ENCODE data around the gene MAPKAPK5.
A peak's percentile ranks its signal among the peaks of the same experiment; 100 is the strongest.
"Not testable (repeated sequence)": the region's sequence is repeated elsewhere in the genome, so short reads cannot be mapped to it uniquely, and the experiment has no call there.

MAPKAPK5 gene

DNA sequence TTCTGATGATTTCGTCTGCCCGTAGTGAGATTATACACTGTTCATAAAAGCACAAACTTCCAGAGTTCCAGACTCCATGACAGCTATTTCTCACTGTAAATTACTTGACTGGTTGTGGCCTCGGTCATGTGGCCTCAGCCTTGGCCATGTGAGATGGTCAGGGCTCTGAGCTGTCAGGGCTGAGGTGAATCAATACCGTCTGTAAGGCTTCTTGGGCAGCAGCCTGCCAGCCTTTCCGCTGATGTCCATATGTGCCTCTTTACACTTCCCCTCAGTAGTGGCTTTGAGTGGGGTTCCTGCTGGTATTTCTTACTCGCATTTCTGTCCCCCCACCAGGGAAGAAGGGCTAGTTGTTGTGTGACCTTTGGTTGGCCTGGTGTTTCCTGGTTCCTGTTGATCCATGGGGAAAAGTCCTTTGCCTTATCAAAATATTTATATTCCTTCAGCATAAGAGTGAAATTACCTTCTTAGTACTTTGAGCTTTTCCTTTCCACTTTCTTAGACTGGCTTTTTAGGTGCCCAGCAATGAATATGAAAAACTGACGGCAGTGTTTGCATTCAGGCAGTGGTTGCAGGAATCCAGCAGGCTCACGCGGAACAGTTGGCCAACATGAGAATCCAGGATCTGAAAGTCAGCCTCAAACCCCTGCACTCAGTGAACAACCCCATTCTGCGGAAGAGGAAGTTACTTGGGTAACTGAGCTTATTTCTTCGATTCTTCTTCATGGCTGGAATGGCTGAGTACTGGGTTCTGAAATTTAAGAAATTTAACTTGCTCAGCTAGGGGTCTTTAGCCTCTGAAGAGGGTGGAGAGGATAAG is 46.1 kb downstream of the MAPKAPK5 start:
- peak in 1 of 2 donors; percentile 6 for DNase-seq

DNA sequence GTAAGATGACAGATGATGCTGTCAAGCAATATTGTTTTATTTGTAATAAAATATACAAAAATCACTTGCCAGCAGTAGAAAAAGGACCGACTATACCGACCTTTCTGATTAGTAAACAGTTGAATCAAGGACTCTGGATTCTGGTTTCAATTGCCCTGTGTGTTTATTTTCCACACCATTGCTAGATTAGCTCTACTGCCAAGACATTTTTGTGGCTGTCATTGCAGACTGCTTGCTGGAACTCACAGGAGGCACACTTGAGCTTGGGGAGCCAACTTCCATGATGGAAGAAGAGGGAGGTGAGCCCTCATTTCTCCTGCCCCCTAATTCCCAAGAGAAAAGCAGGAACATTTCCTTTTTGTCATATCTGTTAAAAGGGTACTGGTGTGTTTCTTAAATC is 51.3 kb downstream of the MAPKAPK5 start:
- no peak for DNase-seq

DNA sequence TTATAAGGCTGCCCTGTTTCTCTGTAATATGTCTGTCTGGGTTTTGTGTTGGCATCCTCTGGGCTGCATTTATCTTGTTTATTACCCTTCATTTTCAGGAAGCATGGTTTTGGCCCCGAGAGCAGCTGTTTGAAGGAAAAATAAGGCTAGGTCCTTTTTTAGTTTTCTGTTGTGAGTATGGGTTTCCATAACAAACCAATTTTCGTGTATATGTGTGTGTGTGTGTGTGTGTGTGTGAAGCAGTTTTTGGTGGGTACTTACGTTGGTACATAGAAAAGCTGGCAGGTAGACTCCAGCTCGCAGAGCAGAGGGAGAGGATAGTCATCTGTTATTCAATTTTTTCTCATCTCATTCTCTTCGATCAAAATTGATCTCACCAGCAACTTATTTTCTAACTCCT is 52.5 kb downstream of the MAPKAPK5 start:
- no peak for DNase-seq

DNA sequence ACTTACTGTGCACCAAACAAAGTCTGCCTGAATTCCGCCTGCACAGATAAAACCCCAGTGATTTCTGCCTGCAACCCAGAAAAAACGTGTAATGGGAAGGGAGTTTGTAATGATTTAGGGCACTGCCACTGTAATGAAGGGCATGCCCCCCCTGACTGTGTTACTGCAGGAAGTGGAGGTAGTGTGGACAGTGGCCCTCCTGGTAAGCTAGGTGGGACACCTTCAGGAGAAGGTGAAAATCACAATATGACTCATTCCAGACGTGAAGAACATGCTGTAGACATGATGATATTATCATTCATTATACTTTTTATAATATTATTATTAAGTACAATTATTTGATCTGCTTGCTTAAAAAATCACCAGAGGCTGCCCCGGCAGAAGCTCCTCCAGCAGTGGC is 59.2 kb downstream of the MAPKAPK5 start:
- no peak for DNase-seq

DNA sequence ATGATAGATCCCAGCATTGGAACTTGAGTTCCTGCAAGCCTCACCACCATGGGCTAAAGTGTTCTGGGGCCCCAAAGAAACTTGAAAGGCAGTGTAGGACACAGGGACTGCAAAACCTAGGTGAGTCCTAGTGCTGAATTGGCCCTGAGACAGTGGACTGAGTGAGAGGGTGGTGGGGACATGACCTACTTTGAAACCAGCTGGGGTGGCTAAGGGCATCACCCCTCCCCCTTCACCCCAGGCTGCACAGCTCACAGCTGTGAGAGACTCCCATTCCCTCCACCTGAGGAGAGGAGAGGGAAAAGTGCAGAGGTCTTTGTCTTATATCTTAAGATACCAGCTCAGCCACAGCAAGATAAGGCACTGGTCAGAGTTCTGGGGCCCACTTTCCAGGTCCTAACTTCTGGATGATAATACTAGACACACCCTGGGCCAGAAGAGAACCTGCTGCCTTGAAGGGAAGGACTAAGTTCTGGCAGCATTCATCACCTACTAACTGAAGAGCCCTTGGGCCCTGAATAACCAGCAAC is 62.5 kb downstream of the MAPKAPK5 start:
- DNase-seq, result no peak

DNA sequence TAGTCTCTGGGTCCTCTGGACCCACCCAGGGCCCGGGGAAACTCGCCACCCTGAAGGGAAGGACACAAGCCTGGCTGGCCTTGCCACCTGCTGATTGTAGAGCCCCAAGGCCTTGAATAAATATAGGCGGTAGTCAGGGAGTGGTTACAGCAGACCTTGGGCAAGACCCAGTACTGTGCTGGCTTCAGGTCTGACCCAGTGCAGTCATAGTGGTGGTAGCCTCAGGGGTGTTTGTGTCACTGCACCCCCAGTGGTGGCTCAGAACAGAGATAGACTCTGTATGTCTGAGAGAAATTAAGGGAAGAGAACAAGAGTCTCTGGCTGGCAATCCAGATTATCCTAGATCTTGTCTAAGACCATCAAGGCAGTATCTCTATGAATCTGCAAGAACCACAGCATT is 63.5 kb downstream of the MAPKAPK5 start:
- DNase-seq, result no peak

DNA sequence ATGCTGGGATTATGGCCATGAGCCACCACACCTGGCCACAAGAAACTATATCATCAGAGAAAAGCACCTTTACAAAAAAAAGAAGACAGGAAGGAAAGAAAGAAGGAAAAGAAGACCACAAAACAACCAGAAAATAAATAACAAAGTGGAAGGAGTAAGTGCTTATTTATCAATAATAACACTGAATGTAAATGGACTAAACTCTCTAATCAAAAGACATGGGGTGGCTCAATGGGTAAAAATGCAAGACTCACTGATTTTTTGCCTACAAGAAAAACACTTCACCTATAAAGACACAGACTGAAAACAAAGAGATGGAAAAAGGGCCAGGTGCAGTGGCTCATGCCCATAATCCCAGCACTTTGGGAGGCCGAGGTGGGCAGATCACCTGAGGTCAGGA is 65.7 kb downstream of the MAPKAPK5 start:
- no peak for DNase-seq

DNA sequence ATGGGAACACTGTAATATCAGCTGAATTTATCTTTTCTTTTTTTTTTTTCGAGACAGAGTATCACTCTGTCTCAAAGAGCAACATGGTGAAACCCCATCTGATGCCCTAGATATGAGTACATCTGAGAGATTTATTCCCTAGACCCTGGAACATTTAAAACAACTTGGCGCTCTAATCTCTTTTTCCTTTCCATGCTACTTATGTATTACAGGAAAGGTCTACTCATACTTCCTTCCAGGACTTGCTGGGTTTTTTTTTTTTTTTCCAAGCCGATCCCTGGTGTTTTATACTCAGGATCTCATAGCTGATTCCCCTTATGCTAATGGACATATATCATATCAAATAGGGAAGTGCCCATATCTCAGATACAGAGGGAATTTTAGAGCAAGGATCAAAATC is 83.1 kb downstream of the MAPKAPK5 start:
- DNase-seq, result no peak

DNA sequence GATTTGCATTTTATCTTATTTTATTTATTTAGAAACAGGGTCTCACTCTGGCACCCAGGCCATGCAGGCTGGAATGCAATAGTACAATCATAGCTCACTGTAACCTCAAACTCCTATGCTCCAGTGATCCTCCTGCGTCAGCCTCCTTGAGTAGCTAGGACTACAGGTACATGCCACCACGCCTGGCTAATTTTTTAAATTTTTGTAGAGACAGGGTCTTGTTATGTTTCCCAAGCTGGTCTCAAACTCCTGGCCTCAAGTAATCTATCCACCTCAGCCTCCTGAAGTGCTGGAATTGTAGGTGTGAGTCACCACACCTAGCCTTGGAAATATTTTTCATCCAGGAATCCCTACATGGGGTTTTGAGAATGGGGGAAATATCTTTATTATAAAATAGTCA is 84.6 kb downstream of the MAPKAPK5 start:
- no peak for DNase-seq

DNA sequence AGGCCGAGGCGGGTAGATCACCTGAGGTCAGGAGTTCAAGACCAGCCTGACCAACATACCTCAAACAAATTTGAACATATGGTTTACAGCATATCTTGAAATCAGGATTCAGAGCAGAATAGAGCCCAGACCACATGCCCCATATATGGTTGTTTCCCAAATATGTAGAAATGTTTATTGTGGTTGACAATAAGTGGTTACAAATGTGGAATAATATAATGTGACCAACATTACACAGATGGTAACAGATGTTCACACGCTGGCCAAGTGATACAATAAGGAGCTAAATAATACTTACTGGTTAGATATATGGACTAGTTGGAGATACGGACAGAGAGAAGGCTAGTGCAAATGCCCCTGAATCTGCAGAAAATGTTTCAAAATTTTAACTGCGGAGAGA is 85.3 kb downstream of the MAPKAPK5 start:
- no peak for DNase-seq

DNA sequence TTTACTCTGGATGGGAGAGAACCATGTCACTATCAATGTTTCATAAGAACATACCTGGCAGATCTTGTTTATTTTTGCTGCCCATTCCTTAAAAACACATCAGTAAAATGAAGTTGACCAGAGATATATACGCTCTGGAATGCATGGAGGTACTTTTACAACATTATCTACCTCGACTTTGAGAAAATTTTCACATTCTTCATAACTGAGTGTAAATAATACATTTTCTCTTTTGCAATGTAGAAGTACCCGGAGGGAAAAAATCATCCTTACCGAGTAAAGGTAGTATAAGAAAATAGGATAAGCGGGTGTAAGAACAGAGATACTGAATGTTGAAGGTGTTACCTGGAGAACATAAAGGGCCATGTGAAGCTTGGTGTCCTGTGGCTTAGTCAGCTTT is 90.2 kb downstream of the MAPKAPK5 start:
- no peak for DNase-seq

DNA sequence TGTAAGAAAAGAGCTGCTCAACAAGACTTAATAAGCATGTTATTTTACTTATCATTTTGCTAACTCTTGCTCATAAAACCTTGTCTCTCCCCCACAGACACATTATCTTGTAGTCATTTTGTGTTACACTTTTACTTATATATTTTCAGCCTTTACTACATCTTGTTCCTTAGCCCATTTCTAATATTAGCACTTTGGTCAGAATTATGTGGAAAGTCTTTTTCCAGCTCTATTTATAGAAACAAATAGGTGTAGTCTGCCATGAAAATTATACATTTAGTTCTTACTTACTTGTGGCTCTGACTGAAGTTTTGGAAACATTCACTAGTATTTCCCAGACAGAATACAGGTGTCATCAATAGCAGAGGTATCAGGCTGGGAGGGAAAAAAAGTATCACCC is 94.8 kb downstream of the MAPKAPK5 start:
- DNase-seq, result no peak

DNA sequence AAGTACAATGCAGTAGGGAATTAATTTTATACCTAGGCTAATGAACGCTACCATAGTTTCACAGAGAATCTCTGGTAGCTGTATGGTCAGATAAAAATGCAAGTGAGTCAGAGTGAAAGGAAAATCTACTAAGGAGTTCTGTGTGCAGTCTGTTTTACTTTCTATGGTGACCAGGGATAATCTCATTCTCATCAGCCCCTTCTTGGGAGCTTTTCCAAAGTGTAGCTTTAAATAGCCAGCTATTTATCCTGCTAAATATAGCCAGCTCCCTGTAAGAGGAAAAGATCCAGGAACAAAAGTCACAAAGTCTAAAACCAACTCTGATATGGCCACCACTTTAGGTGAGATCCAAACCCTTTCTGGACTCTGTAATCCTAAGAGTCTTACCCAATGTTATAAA is 95.4 kb downstream of the MAPKAPK5 start:
- DNase-seq, result no peak

DNA sequence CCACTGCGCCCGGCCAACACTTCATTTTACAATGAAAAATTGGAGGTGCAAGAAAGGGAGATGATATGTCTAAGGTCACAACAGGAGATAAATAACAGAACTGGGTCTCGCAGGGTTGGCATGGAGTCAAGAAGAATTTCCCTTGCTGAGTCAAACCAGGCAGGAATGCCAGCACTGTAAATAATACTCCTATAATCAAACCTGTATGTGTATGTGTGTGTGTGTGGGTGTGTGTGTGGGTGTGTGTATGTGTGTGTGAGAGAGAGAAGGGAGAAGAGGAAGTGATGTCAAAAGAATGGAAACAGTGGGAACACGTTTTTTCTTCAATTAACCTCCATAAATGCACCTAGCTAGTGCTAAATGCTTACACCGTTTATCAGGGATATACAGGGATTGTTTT is 100.5 kb downstream of the MAPKAPK5 start:
- no peak for DNase-seq

DNA sequence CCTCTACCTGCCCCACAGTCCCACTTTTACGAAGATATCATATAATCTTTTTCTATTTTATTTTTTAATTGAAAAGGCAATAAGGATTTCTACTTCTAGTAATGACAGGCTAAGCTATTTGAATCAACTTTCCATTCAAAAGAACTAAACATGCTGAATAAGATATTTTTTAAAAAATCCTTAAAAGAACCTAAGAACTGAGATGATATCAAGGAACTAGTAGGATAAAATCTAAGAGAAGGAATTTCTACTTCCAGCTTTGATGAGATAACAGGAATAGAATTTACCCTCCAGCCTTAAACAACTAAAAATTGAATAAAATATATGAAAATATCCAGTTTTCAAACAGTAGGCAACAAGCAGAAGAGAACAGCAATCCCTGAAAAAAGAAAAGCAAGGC is 101.9 kb downstream of the MAPKAPK5 start:
- DNase-seq, result no peak

DNA sequence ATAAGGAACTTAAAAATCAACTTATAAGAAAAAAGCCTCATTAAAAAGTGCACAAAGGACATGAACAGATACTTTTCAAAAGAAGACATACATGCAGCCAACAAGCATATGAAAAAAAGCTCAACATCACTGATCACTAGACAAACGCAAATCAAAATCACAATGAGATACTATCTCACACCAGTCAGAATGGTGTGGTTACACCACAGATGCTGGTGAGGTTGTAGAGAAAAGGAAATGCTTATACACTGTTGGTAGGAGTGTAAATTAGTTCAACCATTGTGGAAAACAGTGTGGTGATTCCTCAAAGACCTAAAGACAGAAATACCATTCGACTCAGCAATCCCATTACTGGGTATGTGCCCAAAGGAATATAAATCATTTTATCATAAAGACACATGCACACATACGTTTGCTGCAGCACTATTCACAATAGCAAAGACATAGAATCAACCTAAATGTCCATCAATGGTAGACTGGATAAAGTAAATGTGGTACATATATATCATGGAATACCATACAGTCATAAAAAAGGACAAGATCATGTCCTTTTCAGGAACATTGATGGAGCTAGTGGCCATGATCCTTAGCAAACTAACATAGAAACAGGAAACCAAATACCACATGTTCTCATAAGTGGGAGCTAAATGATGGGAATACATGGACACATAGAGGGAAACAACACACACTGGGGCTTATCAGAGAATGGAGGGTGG is 109.1 kb downstream of the MAPKAPK5 start:
- DNase-seq, result not testable (repeated sequence)

Data from hippocampal formation (tissue), 2 donors.